ENCODE measurements around the gene VAV3. TPM values are rescaled to one million over a fixed set of nuclear protein-coding genes. Genes with fewer than 3 reads are reported as not detected.

Gene VAV3
- total RNA-seq, 1 donor from 2014 or later: 12.3 TPM

GRCh38 chr1:107681001-107681479, 283.9 kb downstream of the VAV3 start:
- H3K4me3 Mint-ChIP-seq: no peak overlapping the region
- no peak for DNase-seq (ENCODE audit: extremely low spot score, unreplicated experiment)
- TF ChIP-seq CTCF (conservative IDR thresholded peaks at IDR 0.05): no peak
- H3K36me3 Mint-ChIP-seq: no peaks in the 10 kb centered on the region
- peaks cover 23% of the 10 kb centered on the region for H3K4me1 Mint-ChIP-seq (ENCODE audit: unreplicated experiment)
- no peaks in the 10 kb centered on the region for H3K27me3 Mint-ChIP-seq
- H3K27ac Mint-ChIP-seq: no peak overlapping the region
- H3K9me3 Mint-ChIP-seq: no peaks in the 10 kb centered on the region

GRCh38 chr1:107680579-107680985, 284.4 kb downstream of the VAV3 start:
- Mint-ChIP-seq H3K36me3 (no peaks in the 10 kb centered on the region), H3K4me3 (no peak overlapping the region), H3K27ac (no peak overlapping the region), H3K9me3 (peaks cover under 1% of the 10 kb centered on the region), H3K27me3 (no peaks in the 10 kb centered on the region), H3K4me1 (ENCODE audit: unreplicated experiment) (peaks cover 23% of the 10 kb centered on the region)
- no peak for TF ChIP-seq CTCF (conservative IDR thresholded peaks at IDR 0.05)
- no peak for DNase-seq (ENCODE audit: extremely low spot score, unreplicated experiment)

GRCh38 chr1:107679411-107679953, 285.5 kb downstream of the VAV3 start:
- H3K27me3 Mint-ChIP-seq: no peaks in the 10 kb centered on the region
- H3K4me1 Mint-ChIP-seq (ENCODE audit: unreplicated experiment): peaks cover 23% of the 10 kb centered on the region
- H3K27ac Mint-ChIP-seq: no peak overlapping the region
- H3K36me3 Mint-ChIP-seq: no peaks in the 10 kb centered on the region
- no peak overlapping the region for H3K4me3 Mint-ChIP-seq
- no peak for TF ChIP-seq CTCF (conservative IDR thresholded peaks at IDR 0.05)
- peaks cover 4% of the 10 kb centered on the region for H3K9me3 Mint-ChIP-seq
- DNase-seq (ENCODE audit: extremely low spot score, unreplicated experiment): no peak

- Mint-ChIP-seq H3K27me3 (no peaks in the 10 kb centered on the region), H3K36me3 (no peaks in the 10 kb centered on the region), H3K4me3 (no peak overlapping the region), H3K9me3 (peaks cover 4% of the 10 kb centered on the region), H3K27ac (no peak overlapping the region), H3K4me1 (ENCODE audit: unreplicated experiment) (peaks cover 23% of the 10 kb centered on the region)
- no peak for TF ChIP-seq CTCF (conservative IDR thresholded peaks at IDR 0.05)
- DNase-seq (ENCODE audit: extremely low spot score, unreplicated experiment): no peak
Measured at GRCh38 chr1:107678993-107679392, 286.0 kb downstream of the VAV3 start.

GRCh38 chr1:107677697-107678096, 287.3 kb downstream of the VAV3 start:
- Mint-ChIP-seq H3K4me1 (ENCODE audit: unreplicated experiment) (peaks cover 13% of the 10 kb centered on the region), H3K4me3 (peak overlapping the region; percentile 69), H3K27me3 (no peaks in the 10 kb centered on the region), H3K36me3 (peaks cover 5% of the 10 kb centered on the region), H3K9me3 (peaks cover 9% of the 10 kb centered on the region), H3K27ac (peak overlapping the region; percentile 52)
- TF ChIP-seq CTCF (conservative IDR thresholded peaks at IDR 0.05): no peak
- no peak for DNase-seq (ENCODE audit: extremely low spot score, unreplicated experiment)
